Stimulated activated memory B cell treated with anti-CD40 and anti-IgM and Interleukin-4, amounts not matched to agents 10 μg/mL and 1 μg/mL and 100 μg/mL, for 72 hours (primary cell): ENCODE data around the gene CLDN18.

ENCODE experiments used
- ATAC-seq: fragments of 150-1000 bp; cut with Tn5 transposase; 2 replicates; pipeline ENCODE4 v1.10.0; 2021
- H3K27ac Mint-ChIP-seq: one replicate; pipeline ENCODE4 v1.8.0; 2022; ENCODE audit warnings: mild to moderate bottlenecking, mixed read lengths
- H3K27me3 Mint-ChIP-seq: one replicate; pipeline ENCODE4 v1.8.0; 2022; ENCODE audit warnings: mixed read lengths
- H3K36me3 Mint-ChIP-seq: one replicate; pipeline ENCODE4 v1.8.0; 2022; ENCODE audit warnings: mixed read lengths
- H3K4me1 Mint-ChIP-seq: one replicate; pipeline ENCODE4 v1.8.0; 2022; ENCODE audit warnings: mixed read lengths
- H3K4me3 Mint-ChIP-seq: one replicate; pipeline ENCODE4 v1.8.0; 2022; ENCODE audit warnings: mild to moderate bottlenecking, moderate library complexity, mixed read lengths
- H3K9me3 Mint-ChIP-seq: one replicate; pipeline ENCODE4 v1.8.0; 2022; ENCODE audit warnings: mixed read lengths

Gene CLDN18

GRCh38 chr3:138009476-138010272 lies at the start of gene CLDN18:
CLDN18 (plus strand) TSS chr3:138010165; CDS start chr3:138010226, 61 bp downstream.
- Mint-ChIP-seq H3K36me3 (no peaks in the 10 kb centered on the region), H3K9me3 (no peaks in the 10 kb centered on the region), H3K27ac (no peak within 1 kb of the TSS)

DNA sequence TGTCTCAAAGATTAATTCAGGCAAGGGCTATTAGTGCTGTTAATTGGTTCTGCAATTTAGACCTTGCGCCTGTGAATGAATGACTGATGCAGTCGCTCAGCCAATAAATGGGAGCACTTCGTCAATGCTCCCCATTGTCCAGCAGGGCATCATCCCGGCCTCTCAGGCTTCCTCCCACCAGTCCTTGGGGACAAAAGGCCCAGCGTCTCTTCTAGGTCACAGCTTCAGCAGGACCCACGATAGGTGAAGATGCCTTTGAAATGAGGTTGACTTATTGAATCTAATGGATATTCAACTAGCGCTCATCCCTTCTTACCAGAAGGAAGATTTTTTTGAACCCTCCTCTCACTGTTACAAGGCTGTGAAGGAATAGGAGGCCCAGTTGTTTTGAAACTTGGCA lies 47.7 kb upstream of the CLDN18 start:
- peaks cover 5% of the 10 kb centered on the region for H3K27me3 Mint-ChIP-seq
- H3K4me1 Mint-ChIP-seq, result no peaks in the 10 kb centered on the region
- no peak overlapping the region for H3K27ac Mint-ChIP-seq
- no peak overlapping the region for H3K4me3 Mint-ChIP-seq
- ATAC-seq, result no peak
- no peaks in the 10 kb centered on the region for H3K36me3 Mint-ChIP-seq
- no peaks in the 10 kb centered on the region for H3K9me3 Mint-ChIP-seq

More at GRCh38 chr3:138009476-138010272, at the start of gene CLDN18:
- no peak for ATAC-seq
- Mint-ChIP-seq H3K27me3 (no peaks in the 10 kb centered on the region), H3K4me1 (no peaks in the 10 kb centered on the region), H3K4me3 (no peak within 1 kb of the TSS)

- H3K27ac Mint-ChIP-seq, result no peak overlapping the region
- H3K4me3 Mint-ChIP-seq, result no peak overlapping the region
- no peaks in the 10 kb centered on the region for H3K4me1 Mint-ChIP-seq
- no peaks in the 10 kb centered on the region for H3K36me3 Mint-ChIP-seq
- H3K9me3 Mint-ChIP-seq, result no peaks in the 10 kb centered on the region
- no peak for ATAC-seq
- no peaks in the 10 kb centered on the region for H3K27me3 Mint-ChIP-seq
These were observed 46.5 kb upstream of the CLDN18 start for GRCh38 chr3:137963463-137963862.

DNA sequence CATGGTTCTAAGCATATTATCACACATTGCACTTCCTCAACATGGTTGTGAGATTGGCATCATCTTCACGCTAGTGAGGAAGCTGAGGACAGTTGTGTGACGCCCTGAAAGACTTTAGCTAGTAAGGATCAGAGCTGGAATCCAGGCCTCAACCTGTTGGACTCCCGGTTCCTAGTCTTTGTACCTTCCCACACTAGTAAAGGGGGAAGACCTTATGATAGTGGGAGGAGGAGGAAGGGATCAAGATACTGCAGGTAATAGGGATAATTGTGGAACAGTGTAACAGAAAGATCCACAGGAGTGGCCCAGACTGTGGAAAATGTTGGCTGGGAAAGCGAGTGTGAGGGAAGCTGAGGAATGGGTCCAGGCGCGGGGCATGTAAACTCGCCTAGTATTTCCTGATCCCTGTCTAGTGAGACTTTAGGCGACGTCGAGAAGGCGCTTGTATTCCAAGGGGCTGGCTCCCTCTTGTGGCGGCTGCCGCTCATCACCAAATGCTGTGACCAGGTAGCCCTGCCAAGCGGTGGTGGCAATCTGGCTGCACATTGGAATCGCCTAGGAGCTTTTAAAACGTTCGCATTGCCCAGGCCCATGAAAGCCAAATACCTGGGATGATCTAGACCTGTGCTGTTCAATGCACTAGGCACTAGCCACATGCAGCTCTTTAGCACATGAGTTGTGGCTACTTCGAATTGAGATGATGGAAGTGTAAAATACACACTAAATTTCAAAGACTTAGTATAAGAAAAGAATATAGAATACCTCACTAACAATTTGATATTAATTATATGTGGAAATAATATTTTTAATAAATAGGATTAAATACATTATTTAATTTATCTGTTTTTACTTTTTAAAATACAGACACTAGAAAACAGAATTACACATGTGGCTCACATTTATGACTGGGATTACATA lies 38.8 kb upstream of the CLDN18 start:
- Mint-ChIP-seq H3K9me3 (no peaks in the 10 kb centered on the region), H3K27me3 (no peaks in the 10 kb centered on the region), H3K36me3 (no peaks in the 10 kb centered on the region), H3K27ac (no peak overlapping the region), H3K4me1 (no peaks in the 10 kb centered on the region), H3K4me3 (no peak overlapping the region)
- ATAC-seq, result peak; percentile 64

DNA sequence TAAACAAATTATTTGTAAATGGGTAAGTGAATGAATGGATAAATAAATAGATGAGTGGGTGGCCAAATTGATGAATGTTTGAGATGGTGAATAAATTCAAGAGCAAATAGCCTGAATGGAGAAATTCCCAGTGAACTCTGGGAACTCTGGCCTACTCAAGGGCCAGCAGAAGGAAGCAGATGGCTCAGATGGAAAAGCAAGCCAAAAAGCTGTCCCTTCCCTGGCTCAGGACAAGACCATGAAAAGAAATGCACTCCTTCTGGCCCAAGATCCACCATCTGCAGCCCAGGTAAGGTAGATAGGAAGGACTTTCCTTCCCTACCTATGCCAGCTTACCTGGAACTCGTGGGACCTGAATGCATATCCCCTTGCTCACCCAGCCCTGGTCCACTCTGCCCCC lies 37.6 kb upstream of the CLDN18 start:
- Mint-ChIP-seq H3K27me3 (no peaks in the 10 kb centered on the region), H3K36me3 (no peaks in the 10 kb centered on the region)

GRCh38 chr3:137978328-137978727 lies 31.6 kb upstream of the CLDN18 start:
- no peak for ATAC-seq
- H3K27ac Mint-ChIP-seq, result no peak overlapping the region
- no peaks in the 10 kb centered on the region for H3K4me1 Mint-ChIP-seq
- H3K36me3 Mint-ChIP-seq, result no peaks in the 10 kb centered on the region
- H3K4me3 Mint-ChIP-seq, result no peak overlapping the region
- H3K27me3 Mint-ChIP-seq, result peaks cover 16% of the 10 kb centered on the region
- H3K9me3 Mint-ChIP-seq, result peaks cover 3% of the 10 kb centered on the region

More for the DNA sequence above, 37.6 kb upstream of the CLDN18 start:
- Mint-ChIP-seq H3K27ac (no peak overlapping the region), H3K4me3 (no peak overlapping the region), H3K9me3 (no peaks in the 10 kb centered on the region), H3K4me1 (no peaks in the 10 kb centered on the region)
- no peak for ATAC-seq

GRCh38 chr3:137987723-137988122 lies 22.2 kb upstream of the CLDN18 start:
- Mint-ChIP-seq H3K36me3 (no peaks in the 10 kb centered on the region), H3K4me1 (no peaks in the 10 kb centered on the region), H3K27me3 (no peaks in the 10 kb centered on the region), H3K9me3 (peaks cover 3% of the 10 kb centered on the region), H3K4me3 (no peak overlapping the region), H3K27ac (no peak overlapping the region)
- no peak for ATAC-seq

DNA sequence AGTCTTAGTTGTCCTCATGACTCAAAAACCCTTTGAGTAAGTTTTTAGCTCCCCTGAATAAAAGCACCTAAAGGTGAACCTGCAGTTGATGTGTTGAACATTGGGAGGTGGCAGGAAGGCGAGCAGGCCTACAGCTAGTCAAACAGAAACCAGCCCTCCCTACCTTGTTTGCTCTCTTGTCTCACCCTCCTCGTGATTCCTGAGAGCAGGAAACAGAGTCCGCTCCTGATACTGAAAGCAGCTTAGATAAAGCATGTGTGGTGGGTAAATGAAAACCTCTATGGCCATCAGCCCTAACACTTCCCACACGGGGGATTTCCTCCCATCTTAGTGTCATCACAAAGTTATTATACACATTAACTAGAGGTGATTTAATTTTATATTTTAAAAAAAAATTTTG lies 21.8 kb upstream of the CLDN18 start:
- Mint-ChIP-seq H3K27me3 (no peaks in the 10 kb centered on the region), H3K27ac (no peak overlapping the region), H3K4me1 (no peaks in the 10 kb centered on the region), H3K4me3 (no peak overlapping the region), H3K9me3 (peaks cover 2% of the 10 kb centered on the region), H3K36me3 (no peaks in the 10 kb centered on the region)
- peak; percentile 65 for ATAC-seq

DNA sequence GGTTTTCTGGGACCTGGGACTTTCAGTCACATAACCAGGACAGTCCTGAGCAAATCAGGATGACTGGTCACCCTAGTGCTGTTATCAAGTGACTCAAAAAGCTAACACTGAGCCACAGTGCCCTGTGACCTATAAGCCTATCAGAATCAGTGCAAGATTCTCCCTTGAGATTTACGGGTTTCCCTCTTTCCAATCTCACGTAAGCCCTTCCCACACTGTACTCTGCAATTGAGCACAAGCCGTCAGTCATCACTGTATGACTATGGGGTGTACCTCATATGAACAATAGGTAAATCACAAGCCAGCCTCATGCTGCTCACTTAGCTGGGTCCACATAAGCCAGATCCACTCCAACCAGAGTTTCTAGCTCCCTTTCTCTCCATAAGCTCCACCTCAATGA lies 21.0 kb upstream of the CLDN18 start:
- peak; percentile 88 for ATAC-seq
- Mint-ChIP-seq H3K4me3 (no peak overlapping the region), H3K27me3 (no peaks in the 10 kb centered on the region), H3K27ac (no peak overlapping the region), H3K4me1 (no peaks in the 10 kb centered on the region), H3K9me3 (peaks cover 7% of the 10 kb centered on the region), H3K36me3 (no peaks in the 10 kb centered on the region)

GRCh38 chr3:137990427-137990826 lies 19.5 kb upstream of the CLDN18 start:
- Mint-ChIP-seq H3K4me3 (no peak overlapping the region), H3K27ac (no peak overlapping the region), H3K4me1 (no peaks in the 10 kb centered on the region), H3K36me3 (peaks cover 6% of the 10 kb centered on the region), H3K9me3 (peaks cover 16% of the 10 kb centered on the region), H3K27me3 (no peaks in the 10 kb centered on the region)
- no peak for ATAC-seq

DNA sequence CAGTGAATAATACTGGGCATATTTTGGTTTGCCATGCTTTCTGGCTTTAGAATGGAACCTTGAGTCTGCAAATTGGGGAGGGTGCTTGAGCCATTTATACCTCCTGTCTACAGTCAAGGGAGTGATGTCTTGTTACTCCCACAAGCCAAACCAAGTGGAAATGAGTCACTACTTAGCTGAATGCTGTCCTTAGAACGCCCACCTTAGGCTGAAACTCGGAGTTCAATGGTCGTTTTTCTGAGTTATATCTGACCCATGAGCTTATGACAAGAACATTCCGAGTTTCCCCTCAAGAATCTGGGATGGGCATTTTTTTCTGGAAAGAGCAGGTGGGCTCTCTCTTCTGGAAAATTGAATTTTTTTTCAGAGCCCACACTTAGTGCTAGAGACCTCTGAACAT lies 17.4 kb upstream of the CLDN18 start:
- no peak overlapping the region for H3K27ac Mint-ChIP-seq
- H3K27me3 Mint-ChIP-seq, result no peaks in the 10 kb centered on the region
- H3K4me1 Mint-ChIP-seq, result no peaks in the 10 kb centered on the region
- peaks cover 16% of the 10 kb centered on the region for H3K9me3 Mint-ChIP-seq
- peaks cover 6% of the 10 kb centered on the region for H3K36me3 Mint-ChIP-seq
- H3K4me3 Mint-ChIP-seq, result no peak overlapping the region
- no peak for ATAC-seq

- ATAC-seq, result no peak
- no peaks in the 10 kb centered on the region for H3K4me1 Mint-ChIP-seq
- peaks cover 37% of the 10 kb centered on the region for H3K27me3 Mint-ChIP-seq
- H3K27ac Mint-ChIP-seq, result no peak overlapping the region
- peaks cover 6% of the 10 kb centered on the region for H3K36me3 Mint-ChIP-seq
- peaks cover 15% of the 10 kb centered on the region for H3K9me3 Mint-ChIP-seq
- H3K4me3 Mint-ChIP-seq, result no peak overlapping the region
These were observed 11.6 kb upstream of the CLDN18 start for GRCh38 chr3:137998121-137999042.

- Mint-ChIP-seq H3K27ac (no peak overlapping the region), H3K4me1 (no peaks in the 10 kb centered on the region), H3K36me3 (no peaks in the 10 kb centered on the region), H3K9me3 (no peaks in the 10 kb centered on the region), H3K4me3 (no peak overlapping the region), H3K27me3 (peaks cover 34% of the 10 kb centered on the region)
- no peak for ATAC-seq
These were observed 6.9 kb upstream of the CLDN18 start for GRCh38 chr3:138003069-138003468.

DNA sequence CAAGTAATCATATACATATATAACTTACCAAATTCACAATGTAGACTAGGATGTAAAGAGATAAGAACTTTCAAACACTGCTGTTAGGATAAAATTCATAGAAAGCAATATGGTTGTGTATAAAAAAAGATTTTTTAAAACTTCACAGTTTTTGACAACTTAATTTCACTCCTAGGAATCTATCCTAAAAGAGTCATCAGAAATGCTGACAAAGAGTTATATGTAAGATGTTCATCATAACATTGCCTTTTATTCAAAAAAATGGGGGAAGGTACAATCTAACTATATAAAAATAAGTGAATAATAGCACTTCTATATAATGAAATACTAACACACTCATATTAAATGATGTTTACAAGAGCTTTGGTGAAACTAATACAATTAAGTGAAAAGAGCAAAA lies 4.3 kb upstream of the CLDN18 start:
- no peaks in the 10 kb centered on the region for H3K9me3 Mint-ChIP-seq
- H3K4me3 Mint-ChIP-seq, result no peak overlapping the region
- no peaks in the 10 kb centered on the region for H3K36me3 Mint-ChIP-seq
- no peak for ATAC-seq
- H3K27ac Mint-ChIP-seq, result no peak overlapping the region
- no peaks in the 10 kb centered on the region for H3K4me1 Mint-ChIP-seq
- peaks cover 8% of the 10 kb centered on the region for H3K27me3 Mint-ChIP-seq

GRCh38 chr3:138007898-138008297 lies 2.1 kb upstream of the CLDN18 start:
- Mint-ChIP-seq H3K27me3 (no peaks in the 10 kb centered on the region), H3K4me3 (no peak overlapping the region), H3K9me3 (no peaks in the 10 kb centered on the region), H3K27ac (no peak overlapping the region), H3K36me3 (no peaks in the 10 kb centered on the region), H3K4me1 (no peaks in the 10 kb centered on the region)
- no peak for ATAC-seq
